HG03139 (cell line): ENCODE data around the gene FGF3.

Source experiments
- ATAC-seq: cut with Tn5 transposase; IDR thresholded peaks from one replicate; pipeline ENCODE4 v1.9.1; 2021; ENCODE audit not compliant: unreplicated experiment

FGF3 gene

DNA sequence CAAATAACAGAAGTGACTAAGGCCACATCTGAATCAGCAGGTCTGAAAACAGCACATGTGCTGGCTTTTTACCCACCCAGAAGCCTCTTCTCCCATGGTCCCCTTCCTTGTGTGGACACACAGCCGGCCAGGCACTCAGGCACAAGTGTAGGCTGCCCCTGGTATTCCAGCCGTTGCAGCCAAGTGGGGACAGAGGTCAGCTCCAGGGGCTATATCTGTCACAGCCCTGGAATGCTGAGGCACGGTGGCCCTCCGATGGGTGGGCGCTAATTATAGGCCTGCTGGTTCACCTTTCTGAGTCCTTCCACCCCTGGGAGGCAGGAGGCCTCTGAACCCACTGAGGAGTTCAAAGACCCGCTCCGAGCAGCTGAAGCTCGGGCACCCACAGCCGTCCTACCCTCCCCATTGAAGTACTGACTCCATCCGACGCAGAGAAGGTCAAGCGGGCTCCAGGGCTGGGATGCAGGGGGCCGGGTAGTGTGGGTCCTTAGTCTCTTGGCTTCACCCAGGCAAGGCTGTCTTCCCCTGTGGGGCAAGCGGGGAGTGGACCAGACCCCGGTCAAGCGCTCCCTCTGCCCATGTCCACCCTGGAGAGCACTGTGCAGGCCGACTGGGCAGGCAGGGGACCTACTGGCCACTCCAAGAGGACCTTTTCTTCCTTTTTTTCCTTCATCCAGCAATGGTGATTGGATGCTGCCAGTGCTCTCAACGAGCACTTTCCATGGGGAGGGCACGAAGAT lies 14.3 kb downstream of the FGF3 start:
- no peak for ATAC-seq

DNA sequence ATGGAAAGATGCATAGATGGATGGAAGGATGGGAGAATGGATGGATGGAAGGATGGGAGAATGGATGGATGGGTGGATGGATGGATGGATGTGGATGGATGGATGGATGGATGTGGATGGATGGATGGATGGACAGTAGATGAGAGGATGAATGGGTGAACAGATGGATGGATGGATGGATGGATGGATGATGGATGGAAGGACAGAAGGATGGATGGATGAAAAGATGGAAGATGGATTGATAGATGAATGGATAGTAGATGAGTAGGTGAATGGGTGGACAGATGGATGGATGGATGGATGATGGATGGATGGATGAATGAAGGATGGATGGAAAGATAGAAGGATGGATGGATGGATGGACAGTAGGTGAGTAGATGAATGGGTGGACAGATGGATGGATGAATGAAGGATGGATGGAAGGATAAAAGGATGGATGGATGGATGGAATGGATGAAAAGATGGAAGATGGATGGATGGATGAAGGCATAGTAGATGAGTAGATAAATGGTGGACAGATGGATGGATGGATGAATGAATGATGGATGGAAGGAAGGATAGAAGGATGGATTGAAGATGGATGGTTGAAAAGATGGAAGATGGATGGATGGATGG lies 15.5 kb downstream of the FGF3 start:
- no peak for ATAC-seq

- no peak for ATAC-seq
Observed at GRCh38 chr11:69803022-69803421, 16.2 kb downstream of the FGF3 start.

DNA sequence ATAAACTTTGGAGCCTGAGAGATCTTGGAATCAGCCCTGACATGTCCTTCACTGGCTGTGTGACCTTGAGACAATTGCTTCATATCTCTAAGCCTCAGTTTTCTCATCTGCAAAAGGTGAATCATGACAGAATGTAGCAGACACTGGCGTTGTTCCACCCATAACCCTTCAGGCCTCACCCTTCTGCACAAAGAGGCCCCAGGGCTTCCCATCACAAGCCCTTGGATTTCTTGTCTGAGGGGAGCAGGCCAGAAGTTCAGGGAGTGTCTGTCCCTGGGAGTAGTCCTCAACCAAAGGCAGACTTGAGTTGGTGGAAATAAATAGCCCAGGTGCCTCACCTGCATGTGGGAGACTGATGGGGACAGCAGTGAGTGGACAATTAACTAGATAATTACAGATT lies 16.6 kb downstream of the FGF3 start:
- no peak for ATAC-seq

GRCh38 chr11:69801513-69802335 lies 17.5 kb downstream of the FGF3 start:
- ATAC-seq: no peak

DNA sequence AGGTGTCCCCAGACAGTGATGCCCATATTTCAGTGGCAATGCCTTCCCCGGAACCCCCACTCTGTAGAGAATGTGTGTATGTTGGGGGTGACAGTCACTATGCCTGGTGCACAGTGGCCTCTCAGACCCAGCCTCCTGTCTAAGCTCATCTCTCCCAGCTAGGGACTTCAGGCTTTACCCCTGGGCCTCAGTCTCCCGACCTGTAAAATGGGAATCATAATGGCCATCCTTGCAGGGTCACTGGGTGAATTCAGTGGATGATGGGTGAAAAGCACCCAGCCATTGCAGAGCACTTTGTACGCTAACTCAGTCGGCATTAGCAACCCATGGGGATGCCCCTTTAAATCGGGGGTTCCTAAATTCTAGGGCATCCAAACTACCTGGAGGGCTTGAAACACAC lies 18.9 kb downstream of the FGF3 start:
- ATAC-seq: no peak

DNA sequence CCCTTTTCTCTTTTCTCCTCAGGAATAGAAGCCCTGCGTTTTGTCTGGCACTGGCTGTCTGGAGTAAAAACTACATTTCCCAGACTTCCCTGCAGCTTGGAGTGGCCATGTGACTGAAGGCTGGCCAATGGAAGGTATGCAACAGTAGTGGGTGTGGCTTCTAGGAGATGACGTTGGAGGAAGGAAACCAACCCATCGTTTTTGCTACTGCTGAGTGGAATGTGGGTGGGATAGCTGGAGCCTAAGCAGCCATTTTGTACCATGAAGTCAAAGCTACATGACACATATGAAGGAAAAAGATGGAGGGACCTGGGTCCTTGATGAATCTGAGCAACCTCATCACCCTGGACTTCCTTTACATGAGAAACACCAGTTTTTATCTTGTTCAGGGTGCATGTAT lies 19.6 kb downstream of the FGF3 start:
- no peak for ATAC-seq

GRCh38 chr11:69799097-69799496 lies 20.1 kb downstream of the FGF3 start:
- no peak for ATAC-seq

DNA sequence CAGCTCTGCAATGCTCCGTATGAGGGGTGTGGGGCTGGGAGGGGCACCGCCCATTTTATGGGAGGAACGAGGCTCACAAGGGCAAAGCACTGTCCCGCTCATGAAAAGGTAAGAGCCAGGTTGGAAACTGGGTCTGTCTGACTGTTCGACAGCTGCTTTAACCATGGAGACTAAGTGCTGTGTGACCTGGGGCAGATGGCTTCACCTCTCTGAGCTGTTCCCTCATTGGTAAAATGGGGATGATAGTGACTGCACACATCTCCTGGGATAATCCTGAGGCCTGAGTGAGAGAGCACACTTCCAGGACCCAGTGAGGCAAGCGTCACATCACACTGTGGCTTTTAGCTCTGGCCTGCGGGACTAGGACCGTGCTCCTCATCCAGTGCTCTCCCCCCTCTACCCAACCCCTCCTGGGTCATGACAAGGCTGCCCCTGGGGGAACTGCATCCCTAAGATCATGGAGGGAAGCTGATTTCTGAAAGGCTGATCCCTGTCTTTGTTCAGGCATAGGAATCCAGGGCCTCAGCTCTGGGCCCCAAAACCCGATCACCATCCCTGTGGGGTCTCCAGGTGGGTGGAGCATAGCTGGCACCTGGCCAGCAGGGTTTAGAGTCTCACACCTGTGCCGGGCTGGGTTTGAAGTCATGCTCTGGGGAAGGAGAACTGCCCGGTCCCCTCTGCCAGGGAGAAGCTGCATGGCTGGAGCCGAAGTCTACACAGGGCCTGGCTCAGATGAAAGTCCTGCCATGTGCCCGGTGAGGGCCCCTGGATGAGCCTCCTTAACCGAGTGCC lies 21.3 kb downstream of the FGF3 start:
- ATAC-seq: no peak

DNA sequence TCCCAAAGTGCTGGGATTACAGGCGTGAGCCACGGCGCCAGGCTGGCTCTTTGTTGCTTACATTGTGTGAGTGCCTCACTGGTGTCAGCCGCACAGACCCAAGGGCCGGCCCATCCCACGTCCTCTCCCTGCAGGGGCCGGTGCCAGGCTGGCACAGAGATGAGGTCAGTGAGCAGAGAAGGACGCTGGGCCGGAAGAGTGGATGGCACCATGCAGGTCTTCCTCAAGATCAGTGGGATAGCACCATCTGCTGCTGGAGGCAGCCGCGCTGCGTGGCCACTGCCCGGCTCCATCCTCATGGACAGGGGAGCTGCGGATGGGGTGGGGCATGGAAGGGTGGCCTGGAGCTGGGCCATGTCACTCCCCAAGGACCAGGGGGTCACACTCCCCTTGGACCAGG lies 22.1 kb downstream of the FGF3 start:
- ATAC-seq: no peak

GRCh38 chr11:69796063-69796462 lies 23.2 kb downstream of the FGF3 start:
- ATAC-seq: no peak

DNA sequence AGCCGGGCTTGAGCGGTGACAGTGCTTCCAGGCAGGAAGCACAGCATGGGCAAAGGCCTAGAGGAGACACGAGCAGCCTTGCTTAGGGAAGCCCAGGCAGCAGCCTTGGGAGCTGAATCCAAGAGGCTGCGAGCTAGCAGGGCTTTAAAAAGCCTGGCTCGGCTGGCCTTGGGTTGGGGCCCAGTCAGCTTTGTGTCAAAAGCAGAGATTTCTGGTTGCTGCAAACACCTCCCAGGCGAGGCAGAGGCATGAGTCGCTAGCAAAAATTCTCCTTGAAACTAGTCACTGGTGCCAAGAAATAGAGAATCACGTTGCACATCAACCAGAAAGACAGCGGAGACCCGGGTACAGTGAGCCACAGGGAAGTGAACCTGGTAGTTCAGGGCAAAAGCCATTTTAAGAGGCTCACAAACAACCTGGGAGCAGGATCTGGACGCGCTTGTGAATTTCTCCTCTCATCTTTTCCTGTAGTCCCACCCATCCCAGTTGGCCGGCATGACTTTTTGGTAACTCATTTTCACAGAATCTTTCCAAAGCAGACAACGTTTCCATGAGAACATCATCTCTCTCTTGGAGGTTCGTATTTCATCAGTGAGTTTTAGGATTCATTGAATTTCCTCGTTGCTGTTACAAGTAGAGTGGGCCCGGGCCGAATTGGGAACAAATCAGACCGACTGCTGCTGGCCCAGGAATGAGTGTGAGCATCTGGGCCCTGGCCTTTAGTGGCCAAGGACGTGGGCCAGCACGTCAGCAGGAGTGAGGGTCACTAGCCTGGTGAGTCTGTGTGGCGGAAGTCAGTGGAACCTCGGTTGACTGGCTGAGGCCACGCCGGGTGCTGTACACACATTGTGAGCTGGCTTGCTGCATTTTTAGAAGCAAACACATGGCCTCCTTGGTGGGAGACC lies 27.7 kb downstream of the FGF3 start:
- ATAC-seq: no peak

GRCh38 chr11:69788956-69789355 lies 30.3 kb downstream of the FGF3 start:
- ATAC-seq: no peak

DNA sequence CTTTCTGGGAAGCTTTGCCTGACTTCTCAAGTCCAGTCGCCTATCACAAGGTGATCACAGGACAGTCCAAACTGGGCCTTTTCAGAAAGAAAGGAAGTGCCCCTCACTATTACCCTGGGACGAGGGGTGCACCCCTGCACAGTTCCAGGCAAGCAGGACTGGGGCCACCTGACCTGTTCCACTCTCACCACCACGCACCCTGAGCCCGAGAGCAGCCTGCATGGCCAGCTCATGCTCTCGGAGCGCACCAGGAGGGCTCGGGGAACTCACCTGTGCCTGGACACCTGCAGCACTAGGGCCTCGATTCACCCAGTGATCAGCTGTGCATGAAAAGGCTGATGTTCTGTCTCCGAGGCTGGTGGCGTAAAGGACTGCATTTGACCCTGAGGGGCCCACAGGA lies 31.3 kb downstream of the FGF3 start:
- ATAC-seq: no peak

- ATAC-seq: no peak
Observed at GRCh38 chr11:69787457-69787856, 31.8 kb downstream of the FGF3 start.

GRCh38 chr11:69781241-69781640 lies 38.0 kb downstream of the FGF3 start:
- ATAC-seq: no peak

DNA sequence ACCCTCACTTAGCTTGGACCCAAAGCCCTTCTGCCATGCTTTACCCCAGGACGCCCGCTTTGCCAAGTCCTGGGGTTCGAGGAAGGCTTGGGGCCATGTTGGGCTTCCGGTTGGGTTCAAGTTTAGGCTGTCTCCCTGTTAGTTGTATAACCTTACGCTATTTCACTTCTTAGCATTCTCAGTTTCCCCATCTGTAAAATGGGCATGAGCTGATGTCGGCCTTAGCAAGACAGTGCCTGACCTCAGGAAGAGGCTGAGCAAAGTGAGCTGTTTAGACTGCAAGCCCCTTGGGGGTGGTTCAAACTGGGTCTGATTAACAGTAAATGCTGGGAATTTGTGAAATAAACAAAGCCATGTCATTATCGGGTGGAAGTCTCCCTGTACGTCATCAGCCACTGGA lies 40.8 kb downstream of the FGF3 start:
- ATAC-seq: no peak

DNA sequence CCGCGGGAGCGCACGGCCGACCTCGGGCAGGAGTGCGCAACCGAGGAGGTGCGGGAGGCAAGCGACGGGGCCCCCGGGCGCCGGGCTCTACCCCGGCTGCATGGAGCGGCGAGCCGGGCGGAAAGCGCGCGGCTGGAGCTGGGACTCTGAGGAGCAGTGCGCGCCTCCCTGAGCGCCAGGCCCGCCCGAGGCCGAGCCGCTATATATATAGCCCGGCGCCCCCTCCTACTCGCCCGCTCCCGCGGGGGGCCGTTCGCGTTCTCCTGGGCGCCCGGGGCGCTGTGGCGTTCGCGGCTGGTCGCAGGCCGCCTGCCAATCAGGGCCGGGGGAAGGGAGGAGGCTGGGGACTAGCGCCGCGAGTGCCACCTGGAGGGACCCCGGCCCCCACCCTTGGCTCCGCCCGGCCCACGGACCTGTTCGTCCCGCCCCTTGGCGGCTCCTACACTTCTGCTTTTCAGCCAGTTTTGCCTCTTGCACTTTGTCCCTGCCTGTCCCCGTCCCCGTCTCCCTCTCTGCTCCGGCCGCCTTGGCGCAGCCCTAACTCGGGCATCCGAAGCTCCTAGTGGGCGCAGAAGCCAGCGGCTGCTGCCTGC lies 44.0 kb downstream of the FGF3 start, which contains the start of gene FGF4:
Gene FGF4, minus strand, starts transcription at position 179 of the 593 bp plus-strand sequence. CDS start 257 bp downstream, outside the sequence.
- no peak for ATAC-seq

GRCh38 chr11:69774354-69775162 lies 44.7 kb downstream of the FGF3 start:
- ATAC-seq: no peak
